ENCODE data around the gene OGDH. TPM values are rescaled to one million over a fixed set of nuclear protein-coding genes. Genes with fewer than 3 reads are reported as not detected.

OGDH gene
- total and polyA plus RNA-seq, 2 of the 13 experiments (the other 11 are each of a cell fraction or from before 2014, with no cell fraction given), result 17.4 to 25.4 TPM

DNA sequence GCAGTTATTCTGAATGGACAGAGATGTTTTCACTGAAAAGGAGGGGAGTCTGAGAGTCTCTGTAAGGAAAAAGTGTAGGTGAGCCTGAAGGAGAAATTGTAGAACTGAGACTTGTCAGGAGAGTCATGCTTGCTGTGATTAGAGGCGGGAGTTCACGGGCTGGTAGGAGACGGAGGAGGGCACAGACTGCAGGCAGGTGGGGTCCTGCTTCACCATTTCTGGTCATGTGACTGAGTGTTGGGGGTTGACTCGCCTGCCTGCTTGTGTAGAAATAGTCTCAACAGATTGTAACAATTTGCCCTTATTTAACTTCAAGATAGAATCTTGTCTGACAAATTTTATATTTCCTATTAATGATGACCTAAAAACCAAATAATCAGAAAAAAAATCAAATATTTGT is 70.3 kb downstream of the OGDH start:
- ATAC-seq, result no peak
- no TSS peak for BruUV-seq (replicated peaks)
- Histone ChIP-seq H3K4me1 (ENCODE audit: insufficient read depth, low read length) (peaks cover 27% of the 10 kb centered on the region), H3K9me3 (ENCODE audit: low read length) (no peaks in the 10 kb centered on the region), H3K9ac (ENCODE audit: insufficient read depth, low read depth, low read length) (no peak overlapping the region), H3K36me3 (replicated peaks in 1 of 2; ENCODE audit: control insufficient read depth in 1 of 2, insufficient read depth in 2 of 2, low read length in 2 of 2) (peaks cover 7 to 23% of the 10 kb centered on the region in 2 experiments; a peak in 4 of 5 replicates), H3K4me3 (replicated peaks in 1 of 3; ENCODE audit: insufficient read depth in 1 of 3, low read depth in 2 of 3, low read length in 3 of 3) (no peak overlapping the region), H3K27me3 (ENCODE audit: control insufficient read depth in 1 of 2, insufficient read depth in 2 of 2, low read length in 2 of 2) (no peaks in the 10 kb centered on the region), H4K20me1 (ENCODE audit: insufficient read depth, low read length) (no peaks in the 10 kb centered on the region), H3K79me2 (ENCODE audit: insufficient read depth, low read length) (no peaks in the 10 kb centered on the region), H3K27ac (ENCODE audit: extremely low read length, insufficient read depth, low read length) (no peak overlapping the region), H3K4me2 (ENCODE audit: low read depth, low read length) (no peak overlapping the region), H2AFZ (ENCODE audit: low read length) (no peak overlapping the region)
- no peak for DNase-seq (ENCODE audit: low spot score)
- POLR2A ChIA-PET, result no interaction called here
- intact Hi-C loops (cut with micrococcal nuclease; ENCODE audit: unreplicated experiment) (no loop called here), in situ Hi-C loops (cut with HindIII; ENCODE audit: extremely low pct_ligation_motif_present, low pct_unique_long_range_greater_than_20kb) (no loop called here)
- no peak for FAIRE-seq
- WGBS (ENCODE audit: low lambda C conversion rate), result 94% methylated on average over 4 of the region's 4 CpGs
- CTCF ChIA-PET (ENCODE audit: low intra/inter-chr PET ratio, low total read pairs), result no interaction called here
- no peak for TF ChIP-seq PHF5A (CRISPR knock-in tag; IDR thresholded peaks at IDR 0.05; ENCODE audit: low read depth, unreplicated experiment)
- no peak for TF ChIP-seq ZSCAN25 (CRISPR knock-in tag; IDR thresholded peaks at IDR 0.05)
- TF ChIP-seq ZFYVE20 (CRISPR knock-in tag; IDR thresholded peaks at IDR 0.05; ENCODE audit: borderline replicate concordance, low read depth), result no peak
- no peak for TF ChIP-seq ARID3A (IDR thresholded peaks at IDR 0.05; ENCODE audit: low read depth, low read length)
- no peak for TF ChIP-seq ZNF740 (CRISPR knock-in tag; IDR thresholded peaks at IDR 0.05)
- TF ChIP-seq FLYWCH1 (CRISPR knock-in tag; IDR thresholded peaks at IDR 0.05), result no peak
- no peak for TF ChIP-seq GPBP1L1 (CRISPR knock-in tag; IDR thresholded peaks at IDR 0.05)
- TF ChIP-seq, protein P1, sequence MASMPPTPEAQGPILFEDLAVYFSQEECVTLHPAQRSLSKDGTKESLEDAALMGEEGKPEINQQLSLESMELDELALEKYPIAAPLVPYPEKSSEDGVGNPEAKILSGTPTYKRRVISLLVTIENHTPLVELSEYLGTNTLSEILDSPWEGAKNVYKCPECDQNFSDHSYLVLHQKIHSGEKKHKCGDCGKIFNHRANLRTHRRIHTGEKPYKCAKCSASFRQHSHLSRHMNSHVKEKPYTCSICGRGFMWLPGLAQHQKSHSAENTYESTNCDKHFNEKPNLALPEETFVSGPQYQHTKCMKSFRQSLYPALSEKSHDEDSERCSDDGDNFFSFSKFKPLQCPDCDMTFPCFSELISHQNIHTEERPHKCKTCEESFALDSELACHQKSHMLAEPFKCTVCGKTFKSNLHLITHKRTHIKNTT (CRISPR knock-in tag; IDR thresholded peaks at IDR 0.05), result no peak
- TF ChIP-seq HDAC1 (CRISPR knock-in tag; IDR thresholded peaks at IDR 0.05), result no peak
- no peak for TF ChIP-seq HOXA7 (CRISPR knock-in tag; IDR thresholded peaks at IDR 0.05)
- TF ChIP-seq, protein P2, sequence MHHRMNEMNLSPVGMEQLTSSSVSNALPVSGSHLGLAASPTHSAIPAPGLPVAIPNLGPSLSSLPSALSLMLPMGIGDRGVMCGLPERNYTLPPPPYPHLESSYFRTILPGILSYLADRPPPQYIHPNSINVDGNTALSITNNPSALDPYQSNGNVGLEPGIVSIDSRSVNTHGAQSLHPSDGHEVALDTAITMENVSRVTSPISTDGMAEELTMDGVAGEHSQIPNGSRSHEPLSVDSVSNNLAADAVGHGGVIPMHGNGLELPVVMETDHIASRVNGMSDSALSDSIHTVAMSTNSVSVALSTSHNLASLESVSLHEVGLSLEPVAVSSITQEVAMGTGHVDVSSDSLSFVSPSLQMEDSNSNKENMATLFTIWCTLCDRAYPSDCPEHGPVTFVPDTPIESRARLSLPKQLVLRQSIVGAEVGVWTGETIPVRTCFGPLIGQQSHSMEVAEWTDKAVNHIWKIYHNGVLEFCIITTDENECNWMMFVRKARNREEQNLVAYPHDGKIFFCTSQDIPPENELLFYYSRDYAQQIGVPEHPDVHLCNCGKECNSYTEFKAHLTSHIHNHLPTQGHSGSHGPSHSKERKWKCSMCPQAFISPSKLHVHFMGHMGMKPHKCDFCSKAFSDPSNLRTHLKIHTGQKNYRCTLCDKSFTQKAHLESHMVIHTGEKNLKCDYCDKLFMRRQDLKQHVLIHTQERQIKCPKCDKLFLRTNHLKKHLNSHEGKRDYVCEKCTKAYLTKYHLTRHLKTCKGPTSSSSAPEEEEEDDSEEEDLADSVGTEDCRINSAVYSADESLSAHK (CRISPR knock-in tag; IDR thresholded peaks at IDR 0.05; ENCODE audit: borderline replicate concordance), result no peak
- TF ChIP-seq ZNF354B (CRISPR knock-in tag; IDR thresholded peaks at IDR 0.05), result no peak
- TF ChIP-seq, protein P3, sequence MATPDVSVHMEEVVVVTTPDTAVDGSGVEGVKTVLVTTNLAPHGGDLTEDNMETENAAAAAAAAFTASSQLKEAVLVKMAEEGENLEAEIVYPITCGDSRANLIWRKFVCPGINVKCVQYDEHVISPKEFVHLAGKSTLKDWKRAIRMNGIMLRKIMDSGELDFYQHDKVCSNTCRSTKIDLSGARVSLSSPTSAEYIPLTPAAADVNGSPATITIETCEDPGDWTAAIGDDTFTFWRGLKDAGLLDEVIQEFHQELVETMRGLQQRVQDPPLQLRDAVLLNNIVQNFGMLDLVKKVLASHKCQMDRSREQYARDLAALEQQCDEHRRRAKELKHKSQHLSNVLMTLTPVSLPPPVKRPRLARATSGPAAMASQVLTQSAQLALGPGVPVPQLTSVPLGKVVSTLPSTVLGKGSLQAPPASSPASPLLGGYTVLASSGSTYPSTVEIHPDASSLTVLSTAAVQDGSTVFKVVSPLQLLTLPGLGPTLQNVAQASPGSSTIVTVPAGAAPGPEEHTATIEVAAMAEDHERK (CRISPR knock-in tag; IDR thresholded peaks at IDR 0.05; ENCODE audit: low read depth), result no peak
- TF ChIP-seq, protein P4, sequence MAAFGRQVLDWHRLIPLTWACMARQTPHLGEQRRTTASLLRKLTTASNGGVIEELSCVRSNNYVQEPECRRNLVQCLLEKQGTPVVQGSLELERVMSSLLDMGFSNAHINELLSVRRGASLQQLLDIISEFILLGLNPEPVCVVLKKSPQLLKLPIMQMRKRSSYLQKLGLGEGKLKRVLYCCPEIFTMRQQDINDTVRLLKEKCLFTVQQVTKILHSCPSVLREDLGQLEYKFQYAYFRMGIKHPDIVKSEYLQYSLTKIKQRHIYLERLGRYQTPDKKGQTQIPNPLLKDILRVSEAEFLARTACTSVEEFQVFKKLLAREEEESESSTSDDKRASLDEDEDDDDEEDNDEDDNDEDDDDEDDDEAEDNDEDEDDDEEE (CRISPR knock-in tag; IDR thresholded peaks at IDR 0.05), result no peak
- TF ChIP-seq PRPF4 (IDR thresholded peaks at IDR 0.05; ENCODE audit: low read depth, low read length, poor library complexity, severe bottlenecking), result no peak
